Right ventricle myocardium superior (tissue), 1 donor: ENCODE data around the gene TTC7B. TPM values are rescaled to one million over a fixed set of nuclear protein-coding genes. Genes with fewer than 3 reads are reported as not detected.
A peak's percentile ranks its signal among the peaks of the same experiment; 100 is the strongest.

Experiments used
- ATAC-seq: fragments of 200-7000 bp; cut with Tn5 transposase; one replicate; pipeline ENCODE4 v1.9.1; 2020; ENCODE audit warnings: mild to moderate bottlenecking; ENCODE audit not compliant: poor library complexity
- DNase-seq: peaks from one replicate; pipeline ENCODE4 v3.0.0-alpha.2; 2020
- intact Hi-C: fragments of 100-400 bp; cut with DNase I; formaldehyde crosslinking; loops from one replicate; pipeline ENCODE4 v1.11.2; 2022
- total RNA-seq: library from RNA; stranded (reverse); fragmentation: NEBNext Ultra II Directional; extraction: Animal tissue kit (Norgen Biotek cat#: 25700); gene quantifications from one replicate; pipeline ENCODE4 v1.2.1, GENCODE V29; 2021
- donor health status: DM: no; HTN: yes; CAD: no; lungs with severe emphysema.

TTC7B gene
- total RNA-seq, 1 donor from 2014 or later: 60.3 TPM

DNA sequence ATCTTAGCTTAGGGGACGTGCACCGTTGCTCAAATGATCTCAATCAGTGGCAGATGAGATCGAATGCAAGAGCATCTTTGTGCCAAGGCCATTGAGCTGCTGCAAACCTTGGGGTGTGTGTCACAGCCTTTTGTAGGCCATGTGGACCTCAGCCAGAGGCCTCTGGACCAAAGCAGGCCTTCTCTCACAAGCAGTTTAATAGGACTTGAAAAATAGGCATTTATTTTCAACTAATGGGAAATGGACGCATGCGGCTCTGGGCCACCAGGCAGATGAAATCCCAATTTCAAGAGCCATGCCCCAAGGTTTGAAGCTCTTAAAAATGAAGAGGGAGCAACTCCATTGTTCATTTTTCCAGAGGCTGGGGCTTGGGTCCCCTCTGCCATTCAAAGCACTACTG, 87.3 kb downstream of the TTC7B start:
- ATAC-seq (no peak), DNase-seq (no peak)
- intact Hi-C loops: no loop called here

- intact Hi-C loops: no loop called here
- ATAC-seq: no peak
- no peak for DNase-seq
These were observed 89.1 kb downstream of the TTC7B start for GRCh38 chr14:90727082-90727481.

DNA sequence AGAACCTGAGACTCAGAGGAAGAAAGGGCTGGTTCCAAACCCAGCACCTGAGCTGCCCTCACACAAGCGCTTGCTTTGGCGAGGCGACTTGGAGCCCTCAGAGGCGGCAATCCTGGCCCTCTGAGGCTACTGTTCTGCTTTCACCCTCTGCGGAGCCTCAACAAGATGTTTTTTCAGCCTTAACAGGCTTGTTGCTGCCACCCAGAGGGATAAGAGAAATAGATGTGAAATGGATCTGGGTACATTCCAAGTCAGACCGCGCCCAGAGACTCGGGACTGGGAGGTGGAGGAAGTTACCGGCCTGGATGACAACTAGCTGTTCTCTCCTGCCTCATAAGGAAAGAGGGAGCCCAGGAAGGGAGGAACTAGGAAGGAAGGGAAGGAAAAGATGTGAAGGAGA, 89.6 kb downstream of the TTC7B start:
- no peak for DNase-seq
- intact Hi-C loops: no loop called here

GRCh38 chr14:90724866-90725265, 91.4 kb downstream of the TTC7B start:
- intact Hi-C loops: no loop called here
- DNase-seq (no peak), ATAC-seq (no peak)

More for the DNA sequence above, 89.6 kb downstream of the TTC7B start:
- peak; percentile 62 for ATAC-seq

DNA sequence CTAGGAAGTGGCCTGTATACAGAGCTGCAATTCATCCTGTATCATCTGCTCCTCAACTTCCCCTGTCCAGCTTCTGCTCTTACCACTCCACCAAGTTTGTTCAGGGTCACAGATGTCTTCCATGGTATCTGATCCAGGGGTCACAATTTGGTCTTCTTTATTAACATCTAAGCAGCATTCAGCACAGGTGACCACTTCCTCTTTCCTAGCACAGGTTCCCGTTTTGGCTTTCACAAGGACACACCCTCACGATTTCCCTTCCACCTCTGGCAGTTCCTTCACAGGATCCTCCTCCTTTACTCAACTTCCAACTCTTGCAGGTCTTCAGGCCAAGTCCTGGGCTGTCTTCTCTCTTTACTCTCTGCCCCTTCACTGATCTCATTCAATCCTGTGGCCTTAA, 93.6 kb downstream of the TTC7B start:
- DNase-seq (no peak), ATAC-seq (no peak)
- intact Hi-C loops: no loop called here

- DNase-seq (no peak), ATAC-seq (no peak)
- intact Hi-C loops: no loop called here
These were observed 94.5 kb downstream of the TTC7B start for GRCh38 chr14:90721619-90722305.

DNA sequence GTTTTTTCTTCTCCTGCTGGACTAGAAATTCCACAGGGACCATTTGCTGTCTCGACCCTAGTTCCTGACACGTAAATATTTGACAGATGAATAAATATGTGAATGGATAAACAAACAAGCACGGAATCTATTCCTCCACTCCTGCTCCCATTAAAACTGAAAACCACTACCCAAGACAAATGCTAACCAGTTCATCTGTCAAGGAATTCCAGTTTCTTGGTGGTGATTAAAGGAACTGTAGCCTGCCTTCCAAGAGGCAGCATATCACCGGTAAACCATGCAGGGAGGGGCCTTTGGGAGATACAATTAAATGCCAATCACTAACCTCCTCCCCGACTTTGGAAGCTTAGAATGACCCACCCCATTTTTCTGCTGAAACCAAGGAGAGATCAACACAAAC, 95.4 kb downstream of the TTC7B start:
- intact Hi-C loops: no loop called here
- DNase-seq (no peak), ATAC-seq (no peak)

GRCh38 chr14:90720336-90720735, 95.9 kb downstream of the TTC7B start:
- ATAC-seq: peak; percentile 85
- intact Hi-C loops: no loop called here
- DNase-seq: no peak

- no peak for ATAC-seq
- intact Hi-C loops: no loop called here
- DNase-seq: no peak
These were observed 98.3 kb downstream of the TTC7B start for GRCh38 chr14:90717916-90718315.

GRCh38 chr14:90715993-90716392, 100.2 kb downstream of the TTC7B start:
- no peak for DNase-seq
- no peak for ATAC-seq
- intact Hi-C loops: no loop called here

DNA sequence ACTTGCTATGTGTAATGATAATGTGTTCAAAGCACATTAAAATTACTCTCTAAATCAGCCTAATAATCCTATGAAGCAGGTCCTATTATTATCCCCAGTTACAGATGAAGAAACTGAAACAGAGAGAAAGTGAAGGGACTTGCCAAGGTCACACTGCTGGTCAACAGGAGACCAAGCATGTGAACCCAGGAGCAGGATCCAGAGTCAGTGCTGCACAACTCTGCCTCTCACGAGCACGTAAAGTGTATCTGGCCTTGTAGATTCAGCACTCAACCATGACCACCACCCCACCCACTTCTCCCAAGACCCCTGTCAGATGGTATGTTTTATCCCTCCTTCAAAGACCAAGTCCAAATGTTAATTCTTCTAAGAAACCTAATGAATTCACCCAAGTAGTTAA, 100.7 kb downstream of the TTC7B start:
- ATAC-seq (no peak), DNase-seq (no peak)
- intact Hi-C loops: no loop called here

GRCh38 chr14:90714811-90715210, 101.4 kb downstream of the TTC7B start:
- ATAC-seq (no peak), DNase-seq (no peak)
- intact Hi-C loops: no loop called here

DNA sequence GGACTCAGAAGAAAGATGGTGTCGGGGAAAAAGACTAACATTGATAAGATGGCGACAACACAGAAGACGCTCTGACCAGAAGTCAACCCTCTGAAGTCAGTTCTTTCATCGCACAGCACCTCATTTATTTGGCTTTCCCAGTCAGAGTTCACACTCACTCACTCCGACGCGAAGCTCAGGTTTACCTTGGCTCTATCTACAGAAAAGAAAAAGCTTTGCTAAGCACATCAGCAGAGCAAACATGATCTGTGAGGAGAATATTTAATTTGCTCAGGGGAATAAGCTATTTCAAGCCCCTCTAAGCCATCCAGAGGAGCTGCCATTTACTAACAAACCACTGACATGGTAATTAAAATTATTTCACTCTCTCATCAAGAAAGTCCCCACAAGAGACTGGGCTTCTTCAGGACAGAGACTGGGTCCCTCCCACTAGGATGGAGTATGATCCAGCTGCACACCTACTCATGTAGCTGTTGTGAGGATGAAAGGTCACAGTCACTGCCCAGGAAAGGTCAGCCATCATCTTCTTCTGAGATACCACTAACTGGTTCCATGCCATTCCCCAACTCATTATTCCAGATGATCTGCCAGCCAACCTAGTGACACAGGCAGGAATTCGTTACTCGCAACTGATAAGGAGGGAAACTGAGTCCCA, 111.4 kb downstream of the TTC7B start:
- intact Hi-C loops: no loop called here
- DNase-seq: no peak
- no peak for ATAC-seq

- no peak for ATAC-seq
- intact Hi-C loops: no loop called here
- DNase-seq: no peak
These were observed 112.1 kb downstream of the TTC7B start for GRCh38 chr14:90703841-90704737.

DNA sequence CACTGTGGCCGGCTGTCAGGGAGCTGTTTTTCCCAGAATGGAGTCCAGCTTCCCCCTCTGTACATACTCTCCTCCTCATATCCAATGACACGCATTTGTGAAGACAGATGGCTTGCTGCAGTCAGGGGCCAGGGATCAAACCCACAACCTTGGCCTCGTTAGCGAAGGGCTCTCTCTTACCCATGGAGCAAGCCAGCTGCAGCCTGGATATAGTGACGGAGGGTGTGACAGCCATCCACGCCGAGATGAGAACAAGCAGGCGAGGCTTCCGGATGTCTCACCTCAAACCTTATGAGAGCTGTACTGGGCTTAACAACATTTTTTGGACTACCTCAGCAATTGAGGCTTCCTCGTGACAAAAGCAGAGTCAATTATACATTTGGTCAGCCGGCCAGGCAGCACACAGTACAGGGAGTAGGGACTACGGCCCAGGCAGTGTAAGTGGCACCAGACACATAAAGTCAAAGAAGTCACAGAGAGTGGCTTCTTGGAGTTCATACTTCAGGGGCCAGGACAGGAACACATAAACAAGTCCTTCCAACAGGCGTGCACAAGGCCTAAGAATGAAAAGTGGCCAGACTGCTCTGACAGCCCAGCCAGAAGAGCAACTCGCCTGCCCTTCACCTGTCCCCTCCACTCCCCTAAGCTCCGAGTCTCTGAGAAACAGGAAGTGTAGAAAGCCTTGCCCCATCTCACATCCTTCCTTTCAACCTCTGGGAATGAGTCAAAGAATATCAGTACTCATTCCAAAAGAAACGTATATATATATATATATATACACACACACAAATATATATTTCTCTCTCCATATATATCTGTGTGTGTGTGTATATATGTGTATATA, 115.1 kb downstream of the TTC7B start:
- intact Hi-C loops: no loop called here
- DNase-seq: no peak
- ATAC-seq: no peak

DNA sequence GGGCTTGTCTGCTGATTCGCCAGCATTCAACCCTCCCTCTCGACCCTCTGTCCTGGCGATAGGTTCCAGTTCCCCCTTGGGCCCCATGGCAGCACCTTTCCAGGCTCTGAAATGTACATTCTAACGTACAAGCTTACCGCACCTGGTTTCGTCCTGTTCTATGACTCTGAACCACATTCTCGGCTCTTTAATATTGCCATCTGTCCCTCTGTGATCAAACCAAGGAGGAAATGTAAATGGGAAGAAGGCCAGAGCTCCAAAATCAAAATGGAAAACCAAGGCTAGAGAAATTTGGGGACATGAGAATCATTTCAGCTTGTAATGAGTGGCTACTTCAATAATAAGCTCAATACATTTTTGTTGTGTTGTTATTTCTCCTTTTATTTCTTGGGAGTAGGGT, 117.2 kb downstream of the TTC7B start:
- no peak for ATAC-seq
- DNase-seq: no peak
- intact Hi-C loops: no loop called here

DNA sequence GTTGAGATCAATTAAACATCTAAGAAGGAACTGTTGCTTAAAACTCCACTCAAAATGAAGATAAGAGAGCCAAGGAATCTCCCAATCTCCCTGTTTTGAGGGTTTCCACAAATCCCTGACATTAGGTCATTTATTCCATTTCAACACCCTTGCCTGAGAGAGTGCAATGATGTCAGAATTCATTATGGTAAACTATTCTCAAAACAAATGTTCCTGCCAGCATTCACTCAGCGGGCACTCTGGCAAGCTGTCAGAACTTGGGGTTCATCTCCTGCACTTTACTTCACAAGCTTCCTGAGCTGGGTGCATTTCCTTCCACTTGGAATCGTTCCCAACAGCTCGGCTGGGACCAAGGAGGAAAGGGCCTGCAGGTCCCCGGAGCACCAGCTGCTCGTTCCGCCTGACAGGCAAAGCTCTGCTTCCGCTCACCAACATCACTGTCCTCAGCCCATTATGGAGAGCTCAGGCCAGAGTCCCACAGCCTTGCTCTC, 117.8 kb downstream of the TTC7B start:
- intact Hi-C loops: no loop called here
- ATAC-seq: peak; percentile 78
- DNase-seq: peak; percentile 86

GRCh38 chr14:90697577-90698206, 118.5 kb downstream of the TTC7B start:
- DNase-seq (peak; percentile 89), ATAC-seq (peak; percentile 95)
- intact Hi-C loops: loop anchor here (1.0 kb wide), 1 partner anchor 298 kb away; no protein-coding TSS in a partner anchor
